Measurements from ENCODE around the gene ACP1.

Gene ACP1

DNA sequence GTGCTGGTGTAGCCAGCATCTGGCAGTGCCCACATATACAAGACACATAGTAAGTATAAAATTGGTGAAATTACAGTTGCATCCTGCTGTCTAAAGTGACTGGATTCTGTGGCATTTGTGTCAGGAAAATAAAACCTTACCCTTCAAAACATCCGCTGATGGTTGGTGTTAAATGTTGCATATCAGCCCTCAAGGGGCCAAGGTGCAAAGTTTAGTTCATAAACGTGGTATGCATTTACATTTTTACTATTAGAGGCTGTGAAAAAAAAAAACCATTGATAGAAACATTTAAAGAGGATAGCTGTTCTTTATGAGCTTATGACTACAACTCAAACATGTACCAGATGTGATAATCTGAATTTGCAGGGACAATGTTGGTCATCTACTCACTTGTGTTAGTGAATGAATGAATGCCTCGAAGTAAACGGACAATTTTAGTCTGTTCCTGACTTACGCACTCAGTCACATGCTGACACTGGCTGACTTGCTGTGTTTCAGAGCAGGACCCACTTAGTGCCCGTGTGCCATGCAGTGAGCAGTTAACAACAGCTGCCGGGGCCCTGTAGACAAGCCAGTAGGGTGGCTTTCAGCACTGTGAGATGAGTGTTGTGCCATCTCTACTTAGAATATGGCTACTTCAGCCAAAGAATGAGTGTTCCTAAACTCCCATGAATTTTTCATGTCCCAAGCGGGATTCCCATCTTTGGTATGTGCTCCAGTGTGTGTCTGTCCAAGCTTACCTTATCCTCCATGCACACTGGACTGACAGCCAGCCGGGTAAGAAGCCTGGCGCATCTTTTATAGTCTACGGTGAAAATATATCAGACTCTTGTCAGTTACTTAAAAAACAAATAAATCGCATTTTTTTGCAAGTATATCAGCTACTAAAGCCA, 17.9 kb downstream of the ACP1 start:
- FAIRE-seq = no peak

DNA sequence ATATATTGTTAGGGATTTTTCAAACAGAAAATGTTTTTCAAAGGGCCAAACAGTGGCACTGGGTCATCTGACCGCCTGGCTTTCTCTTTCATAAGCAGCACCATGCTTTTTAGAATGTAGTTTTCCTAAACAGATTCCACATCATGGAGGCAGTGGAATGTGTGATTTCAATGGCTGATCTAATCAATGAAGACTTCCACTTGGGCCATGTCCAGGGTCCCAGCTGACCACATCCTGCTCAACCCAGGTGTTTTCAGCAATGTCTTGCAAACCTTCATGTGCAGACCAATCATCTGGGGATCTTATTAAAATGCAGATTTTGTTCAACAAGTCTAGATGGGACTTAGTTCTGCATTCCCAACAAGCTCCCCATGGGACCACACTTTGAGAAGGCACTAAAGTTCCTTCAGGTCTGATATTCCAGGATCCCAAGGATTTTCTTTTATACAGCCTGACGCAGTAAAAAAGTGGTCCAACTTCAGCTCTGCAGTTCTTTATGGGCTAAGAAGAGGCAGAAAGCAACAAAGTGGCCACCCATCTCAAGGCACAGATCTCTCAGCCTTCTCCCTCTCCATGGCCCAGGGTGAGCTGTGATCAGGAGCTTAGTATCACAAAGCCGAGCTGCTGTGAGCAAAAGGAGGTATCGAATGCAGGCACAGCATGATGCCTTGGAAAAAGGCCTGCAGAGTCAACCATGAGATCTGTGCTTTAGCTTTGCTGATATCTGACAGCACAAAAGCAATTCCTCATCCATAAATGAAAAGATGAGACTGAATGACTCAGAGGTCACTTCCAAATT, 19.4 kb downstream of the ACP1 start:
- FAIRE-seq = no peak

DNA sequence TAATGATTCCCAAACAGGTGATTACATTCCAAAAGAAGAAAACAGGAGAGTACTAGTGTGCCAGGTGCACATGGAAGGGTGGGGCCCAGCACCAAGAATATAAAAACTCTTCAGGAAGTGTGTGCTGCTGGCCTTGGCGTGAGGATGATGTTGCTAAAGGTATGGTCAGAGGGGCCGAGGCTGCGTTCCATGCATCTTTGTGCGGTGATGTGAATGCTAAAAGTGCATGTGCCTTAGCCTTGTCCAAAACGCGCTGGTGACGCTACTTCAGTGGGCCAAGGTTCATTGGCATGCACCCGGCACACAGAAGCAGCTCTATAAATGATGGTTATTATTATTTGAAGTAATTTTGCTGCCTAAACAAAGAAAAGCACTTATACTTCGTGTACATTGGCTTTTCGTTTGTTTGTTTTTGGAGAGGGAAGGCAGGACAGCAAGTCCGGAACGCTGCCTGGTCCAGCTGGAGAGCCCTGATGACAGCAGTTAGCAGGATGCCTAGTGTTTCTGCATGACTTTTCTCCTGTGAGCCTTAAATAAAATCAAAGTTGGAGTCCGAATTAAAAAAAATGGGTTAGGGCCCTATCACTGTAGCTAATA, 20.2 kb downstream of the ACP1 start:
- FAIRE-seq = no peak

DNA sequence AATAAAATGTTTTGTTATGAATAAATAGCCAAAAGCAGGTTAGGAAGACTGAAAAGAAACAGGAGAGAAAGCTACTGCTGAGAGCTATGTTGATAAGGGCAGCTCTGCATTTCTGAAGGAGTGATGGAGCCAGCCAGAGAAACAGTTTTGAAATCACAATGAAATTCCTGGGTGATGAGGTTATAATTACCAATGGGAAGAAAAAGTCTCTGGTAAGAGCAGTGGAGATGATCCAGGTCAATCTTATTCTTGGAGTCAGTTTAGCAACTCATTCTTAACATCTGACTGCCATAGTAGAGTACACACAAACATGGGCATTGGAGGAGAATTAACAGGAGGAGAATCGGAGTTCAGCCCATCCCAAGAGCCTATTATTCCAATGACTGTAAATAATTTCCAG, 20.8 kb downstream of the ACP1 start:
- no peak for FAIRE-seq

DNA sequence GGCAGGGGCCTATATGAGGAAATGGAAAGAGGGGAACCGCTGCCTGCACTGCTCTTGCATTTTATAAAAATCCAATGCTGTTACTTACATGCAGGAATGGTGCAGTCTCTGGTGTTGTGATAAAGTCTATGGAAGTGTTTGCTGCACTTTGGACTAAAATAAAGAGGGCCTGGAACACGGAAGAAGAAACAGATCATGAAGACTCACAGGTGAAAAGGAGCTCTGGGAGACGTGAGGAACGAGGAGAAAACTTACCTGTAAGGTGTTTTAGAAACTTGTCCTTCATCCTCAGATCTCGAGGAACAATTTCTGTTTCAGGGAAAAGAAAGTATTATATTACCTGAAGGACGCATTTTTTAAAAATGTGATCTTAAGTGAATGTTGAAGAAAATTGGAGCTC, 21.3 kb downstream of the ACP1 start:
- FAIRE-seq = no peak

DNA sequence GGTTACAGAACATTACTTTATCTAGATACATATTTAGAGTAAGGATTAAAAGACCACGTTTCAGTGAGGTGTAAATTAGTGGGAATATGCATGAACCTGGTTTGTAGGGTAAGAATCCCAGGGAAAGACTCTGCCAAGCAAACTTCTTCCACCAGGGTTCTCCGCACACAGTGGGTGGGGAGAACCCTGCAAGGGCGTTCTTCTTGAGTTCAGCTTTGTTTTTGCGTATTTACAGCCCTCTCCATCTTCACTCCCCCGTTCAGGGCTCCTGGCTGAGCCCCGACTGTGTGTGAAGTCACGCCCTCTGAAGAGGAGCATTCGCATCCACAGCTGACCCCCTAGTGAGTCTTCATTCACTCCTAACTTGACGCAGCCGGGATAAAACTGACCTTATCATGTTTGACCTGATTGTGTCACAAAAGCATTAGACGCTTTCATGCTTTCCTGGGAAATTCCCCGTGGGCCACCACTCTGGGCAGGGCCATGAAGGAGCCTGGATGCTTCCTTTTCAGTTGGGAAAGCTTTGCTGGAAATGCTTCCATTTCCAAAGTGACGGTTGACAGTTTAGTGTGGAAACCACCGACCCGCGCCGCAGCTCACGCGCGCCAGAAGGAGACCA, 22.1 kb downstream of the ACP1 start:
- FAIRE-seq = no peak

DNA sequence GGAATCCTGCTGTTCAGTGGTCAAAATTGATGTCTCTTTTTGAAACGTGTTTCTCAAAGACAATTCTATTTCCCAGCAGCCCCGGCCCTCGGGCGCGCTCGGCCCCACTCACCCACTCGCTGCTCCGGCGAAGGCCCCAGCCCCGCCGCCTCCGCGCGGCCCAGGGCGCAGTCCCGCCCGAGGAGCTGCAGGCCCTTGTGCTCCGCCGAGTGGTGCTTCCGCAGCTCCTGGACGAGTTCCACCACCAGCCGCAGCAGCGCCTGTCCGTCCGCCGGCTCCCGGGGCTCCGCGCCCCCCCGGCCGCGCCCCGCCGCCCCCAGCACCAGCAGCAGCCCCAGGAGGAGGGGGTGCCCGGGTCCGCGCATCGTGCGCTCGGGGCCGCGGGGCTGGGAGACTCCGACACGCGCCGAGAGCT, 22.7 kb downstream of the ACP1 start:
- FAIRE-seq = no peak

DNA sequence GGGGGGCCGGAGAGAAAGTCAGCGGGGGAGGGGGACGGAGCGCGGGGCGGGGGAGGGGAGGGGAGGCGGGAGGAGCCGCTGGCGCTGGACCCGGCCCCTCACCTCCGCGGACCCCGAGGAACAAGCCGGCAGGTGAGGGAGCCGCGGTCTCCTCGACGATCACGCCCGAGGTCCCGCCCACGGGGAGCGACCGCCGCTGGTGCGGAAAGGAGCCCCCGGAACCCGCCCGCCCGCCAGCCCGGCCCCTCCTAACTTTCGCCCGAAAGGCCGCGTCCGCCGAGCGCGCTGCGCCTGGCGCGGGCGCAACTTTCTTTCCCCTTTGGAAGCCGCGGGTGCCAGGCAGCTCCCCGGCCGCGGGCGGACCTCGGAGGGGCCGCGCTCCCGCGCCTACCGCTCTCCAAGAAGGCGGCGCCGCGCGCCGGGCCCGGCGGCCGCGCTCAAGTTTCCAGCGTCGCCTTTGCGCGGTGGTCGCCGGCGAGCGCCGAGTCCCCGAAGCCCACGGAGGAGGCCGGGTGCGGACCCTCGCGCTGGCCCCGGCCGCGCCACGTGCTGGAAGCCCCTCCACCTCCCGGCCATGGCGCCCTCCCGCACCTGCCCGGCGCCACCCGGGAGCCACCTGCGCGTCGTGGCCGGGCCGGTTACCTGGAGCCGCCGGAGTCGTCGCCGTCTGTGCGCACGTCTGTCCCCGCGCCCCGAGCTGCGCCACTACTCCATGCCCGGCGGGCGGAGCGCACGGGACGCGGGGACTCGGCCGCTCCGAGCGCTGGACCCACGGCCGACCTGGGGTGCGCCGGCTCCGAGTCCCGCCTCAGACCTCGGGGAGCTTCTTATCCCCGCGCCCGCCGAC, 23.4 kb downstream of the ACP1 start, which contains the start of gene ALKAL2:
ALKAL2 (minus strand) TSS at position 181 of the 847 bp plus-strand sequence. CDS start 256 bp downstream, outside the sequence.
- FAIRE-seq = no peak

DNA sequence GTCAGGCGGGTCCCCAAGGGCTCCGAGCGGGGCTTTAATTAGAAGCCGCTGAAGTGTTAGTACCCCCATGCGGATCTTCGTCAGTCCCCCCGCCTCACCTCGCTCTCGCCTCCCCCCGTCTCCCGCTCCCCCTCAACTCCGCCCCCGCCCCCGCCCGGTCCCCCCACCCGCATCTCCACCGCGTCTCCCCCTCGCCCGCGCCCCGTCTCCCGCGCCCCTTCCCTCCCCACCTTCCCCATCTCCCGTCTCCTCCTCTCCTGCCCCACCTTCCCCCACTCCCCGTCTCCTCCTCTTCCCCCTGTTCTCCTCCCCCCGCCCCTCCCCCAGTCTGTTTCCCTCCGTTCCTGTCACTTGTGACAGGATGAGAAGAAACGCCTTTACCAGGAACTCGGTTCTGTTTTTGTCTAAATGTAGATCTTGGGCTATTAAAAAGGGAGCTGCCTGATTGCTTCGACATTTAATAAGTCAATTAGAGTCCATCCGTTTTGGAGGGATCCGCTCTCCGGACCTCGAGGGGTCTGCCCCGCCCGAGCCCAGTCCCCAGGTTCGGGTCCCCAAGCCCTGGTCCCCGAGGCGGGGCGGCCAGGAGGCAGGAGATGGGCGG, 24.1 kb downstream of the ACP1 start:
- no peak for FAIRE-seq

DNA sequence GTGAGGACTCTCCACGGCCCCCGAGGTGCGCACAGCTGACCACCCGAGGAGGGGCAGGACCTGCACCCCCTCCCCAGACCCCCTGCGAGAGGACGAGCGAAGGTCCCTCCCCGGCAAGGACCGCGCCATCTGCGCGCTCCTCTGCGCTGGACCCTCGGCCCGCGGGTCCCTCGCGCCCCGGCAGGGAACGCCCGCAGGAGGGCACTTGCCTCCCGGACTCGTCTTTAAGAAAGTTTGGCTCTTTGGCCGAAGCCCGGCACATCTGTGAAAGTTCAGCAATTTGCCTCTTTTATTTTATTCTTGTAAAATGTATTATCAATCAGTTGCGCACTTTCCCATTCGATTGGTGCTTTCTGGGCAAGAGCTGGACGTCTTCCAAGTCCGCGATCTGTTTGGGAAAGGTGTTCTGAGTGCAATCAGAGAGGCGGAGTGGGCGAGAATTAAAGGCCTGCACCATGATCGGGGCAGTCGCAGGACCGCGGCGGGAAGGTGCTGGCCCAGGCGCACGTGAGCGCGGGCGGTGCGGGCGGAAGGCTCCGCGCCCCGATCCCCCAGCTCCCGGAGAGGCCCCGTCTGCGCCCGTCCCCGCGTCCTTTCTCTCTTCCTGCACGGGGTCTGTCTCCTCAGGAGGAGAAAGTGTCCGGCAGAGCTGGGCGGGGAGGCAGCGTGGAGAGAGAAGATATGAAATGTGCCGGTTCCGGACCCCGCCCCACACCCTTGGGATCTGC, 24.8 kb downstream of the ACP1 start:
- no peak for FAIRE-seq

DNA sequence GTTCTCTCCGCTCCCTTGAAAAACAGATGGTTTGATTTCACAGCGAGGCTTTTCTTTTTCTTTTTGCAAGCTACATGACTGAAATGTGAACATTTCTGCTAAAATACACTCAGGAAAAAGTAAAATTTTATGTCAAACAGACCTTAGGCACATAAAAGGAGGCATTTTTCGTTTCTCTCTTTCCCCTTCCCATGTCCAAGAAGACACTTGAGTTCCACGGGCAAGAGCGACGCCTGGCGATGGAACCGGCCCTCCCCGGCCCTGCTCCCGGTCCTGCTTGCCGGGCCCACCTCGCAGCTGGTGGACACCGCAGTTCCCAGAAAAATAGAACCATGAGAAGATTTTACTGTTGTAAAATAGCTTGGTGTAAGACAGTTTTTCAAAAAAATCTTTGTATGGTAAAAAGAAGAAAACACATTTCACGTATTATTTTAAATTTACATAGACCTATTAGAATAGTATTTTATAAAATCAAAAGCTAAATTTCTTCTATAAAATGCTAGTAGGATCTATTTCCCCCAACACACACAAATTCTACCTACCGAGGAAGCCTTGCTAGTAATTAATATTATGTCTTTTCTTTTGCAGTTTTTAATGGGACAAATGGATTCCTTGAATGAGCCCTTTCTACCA, 25.5 kb downstream of the ACP1 start:
- FAIRE-seq = no peak

DNA sequence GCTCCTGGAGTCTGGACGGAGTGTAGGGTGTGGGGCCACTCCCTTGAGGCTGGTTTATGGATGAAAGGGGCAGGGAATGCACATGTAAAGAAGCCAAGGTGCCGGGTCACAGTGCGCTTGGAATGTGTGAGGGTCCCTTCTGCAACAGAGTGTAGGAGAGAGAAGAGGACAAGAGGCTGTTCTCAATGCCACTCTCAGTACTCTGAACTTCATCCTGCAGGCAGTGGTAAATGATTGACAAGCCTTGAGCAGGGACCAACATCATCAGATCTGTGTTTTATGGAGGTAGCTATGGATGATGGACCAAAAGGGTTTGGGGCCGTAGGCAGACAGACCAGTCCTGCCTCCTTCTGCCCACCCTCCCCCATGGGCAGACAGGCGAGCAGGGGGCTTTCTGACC, 30.3 kb downstream of the ACP1 start:
- no peak for FAIRE-seq

DNA sequence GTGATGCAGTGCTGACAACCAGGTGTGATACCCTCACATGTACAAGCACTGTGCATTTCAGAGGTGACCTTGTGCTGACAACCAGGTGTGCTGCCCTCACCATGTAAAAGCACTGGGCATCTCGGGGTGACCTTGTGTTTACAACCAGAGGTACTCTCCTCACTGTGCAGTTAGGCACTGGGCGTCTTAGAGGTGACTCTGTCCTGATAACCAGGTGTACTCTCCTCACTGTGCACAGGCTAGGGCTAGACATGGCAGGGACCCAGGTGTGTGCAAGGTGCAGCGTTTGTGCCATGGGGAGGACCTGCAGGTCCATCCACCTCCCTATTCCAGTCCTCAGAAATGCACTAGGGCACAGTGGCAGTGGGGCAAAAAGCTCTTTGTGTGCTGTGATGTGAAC, 31.6 kb downstream of the ACP1 start:
- no peak for FAIRE-seq

DNA sequence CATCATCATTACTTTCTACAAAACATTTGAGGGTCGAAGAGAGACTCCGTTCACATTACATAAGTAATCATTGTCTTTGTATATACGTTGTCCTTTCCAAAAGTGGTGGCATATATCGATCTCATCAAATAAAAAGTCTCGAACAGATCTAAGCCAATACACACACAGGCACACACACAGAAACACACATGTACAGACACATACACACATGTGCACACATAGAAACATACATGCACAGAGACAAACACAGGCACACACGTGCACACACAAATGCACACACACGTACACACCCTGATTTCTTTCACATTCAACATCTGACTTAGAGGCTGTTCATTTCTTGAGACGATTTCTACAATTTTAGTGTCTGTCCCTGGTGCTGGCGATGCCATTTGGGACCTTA, 40.6 kb downstream of the ACP1 start:
- FAIRE-seq = no peak

DNA sequence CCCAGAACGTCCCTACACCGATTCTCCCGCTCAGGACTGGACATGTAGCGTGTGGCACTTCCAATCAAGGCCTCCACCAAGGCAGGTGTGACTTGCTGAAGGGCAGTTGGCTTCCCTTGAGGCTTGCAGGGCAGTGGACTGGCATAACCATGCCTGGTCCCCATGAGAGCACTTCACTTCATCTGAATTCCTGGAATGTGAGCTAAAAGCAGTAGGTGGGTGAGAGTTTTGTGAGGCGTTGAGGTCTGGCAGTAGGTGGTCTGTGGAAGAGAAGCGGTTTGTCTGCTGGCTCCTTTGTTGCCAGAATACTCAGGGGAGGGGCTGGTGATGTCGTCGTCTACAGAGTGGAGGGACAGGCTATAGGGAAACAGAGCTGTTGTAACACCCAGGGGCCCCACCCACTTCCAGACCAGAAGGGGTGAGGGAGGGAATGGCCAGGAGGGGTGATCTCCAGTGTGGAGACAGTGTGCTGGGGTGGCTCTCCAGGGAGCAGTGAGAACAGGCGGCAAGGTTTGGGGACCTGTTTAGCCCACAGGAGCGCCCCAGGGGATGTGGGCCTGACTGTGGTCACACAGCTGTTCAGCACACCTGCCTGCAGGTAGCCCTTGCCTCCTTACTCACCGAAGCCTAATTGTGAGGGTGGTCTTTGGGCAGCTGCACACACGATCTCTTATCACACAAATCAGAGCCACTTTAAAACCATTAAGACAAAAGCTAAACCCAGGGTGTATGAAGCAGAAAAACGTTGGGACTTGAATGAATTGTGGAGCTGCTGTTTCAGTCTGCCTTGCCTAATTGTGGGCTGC, 44.6 kb downstream of the ACP1 start:
- no peak for FAIRE-seq

DNA sequence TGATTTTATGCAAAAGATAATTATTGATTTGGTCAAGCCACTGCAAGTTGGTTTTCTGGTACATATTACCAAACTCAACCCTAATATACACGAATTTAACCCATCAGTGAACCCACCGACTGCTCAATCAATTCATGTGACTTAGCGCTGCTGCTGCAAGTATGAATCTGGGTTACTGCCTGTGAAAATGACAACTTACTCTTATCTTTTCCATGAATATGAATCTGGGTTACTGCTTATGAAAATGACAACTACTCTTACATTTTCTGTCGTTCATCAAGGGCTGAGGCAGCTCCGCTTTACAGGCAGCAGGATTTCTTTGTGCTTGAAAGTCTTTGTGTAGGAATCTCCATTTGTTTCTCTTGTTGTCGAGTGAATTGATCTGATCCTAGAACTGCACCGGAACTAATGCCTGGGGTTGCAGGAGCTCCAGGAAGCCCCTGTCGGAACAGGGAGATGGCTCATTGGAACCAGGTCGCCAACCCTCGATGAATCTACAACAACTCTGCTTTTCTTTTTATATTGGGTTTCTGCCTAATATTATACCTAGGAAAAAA, 45.3 kb downstream of the ACP1 start:
- no peak for FAIRE-seq

DNA sequence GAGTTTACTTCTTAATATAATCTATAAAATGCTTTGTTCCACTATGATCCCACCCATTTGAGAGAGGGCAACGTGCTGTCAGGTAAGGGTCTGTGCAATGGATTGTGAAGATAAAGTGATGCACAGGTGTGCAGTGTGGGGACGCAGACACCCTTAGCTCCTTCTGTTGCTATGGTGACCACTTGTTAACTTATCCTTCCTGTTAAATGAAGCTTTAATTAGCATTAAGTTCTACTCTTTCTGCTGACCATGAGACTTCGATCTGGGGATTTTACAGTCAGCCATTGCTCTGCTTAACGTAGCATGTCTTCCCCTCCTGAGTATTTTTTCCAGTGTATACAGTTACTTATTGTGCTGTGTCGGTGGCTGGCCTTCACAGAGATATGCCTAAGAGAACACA, 46.2 kb downstream of the ACP1 start:
- FAIRE-seq = no peak

DNA sequence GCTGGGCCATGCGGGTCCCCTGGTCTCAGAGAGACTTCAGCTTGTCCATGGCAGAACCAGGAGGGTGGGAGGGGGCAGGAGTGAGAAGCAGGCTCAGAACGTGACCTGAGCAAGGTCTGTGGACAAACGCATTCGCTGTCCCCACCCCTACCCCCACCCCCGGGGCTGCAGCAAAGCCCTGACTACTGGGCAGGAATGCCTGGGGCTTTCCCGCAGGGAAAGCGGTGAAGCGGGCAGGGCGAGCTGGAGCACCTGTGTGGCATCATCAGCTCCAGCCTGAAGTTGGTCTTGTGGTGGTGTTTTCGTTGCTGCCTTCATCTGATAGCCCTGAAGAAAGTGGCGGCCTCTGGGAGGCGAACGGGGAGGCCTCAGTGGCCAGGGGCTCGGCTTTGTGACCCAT, 49.2 kb downstream of the ACP1 start:
- no peak for FAIRE-seq
